HEK293 (cell line): Measurements from ENCODE around the gene SENP1.

Source experiments
- CTCF ChIA-PET: fragments of 350-600 bp; formaldehyde crosslinking; extraction: SDS; loops from one replicate; lab custom pipeline; 2021; ENCODE audit warnings: antibody characterized with exemption; lab: Yijun Ruan, JAX
- POLR2A ChIA-PET: fragments of 300-600 bp; formaldehyde crosslinking; extraction: SDS; loops from one replicate; lab custom pipeline; 2020; ENCODE audit warnings: antibody characterized with exemption, inconsistent platforms; lab: Yijun Ruan, JAX
- H3K27ac ChIP-seq: fragments of 200-500 bp; sonication (Bioruptor generic); 2 replicates; pipeline ENCODE4 v1.5.1; 2014; ENCODE audit warnings: low read depth, low read length, control low read depth, inconsistent platforms; ENCODE audit errors: extremely low read depth
- H3K36me3 ChIP-seq, 2 experiments: fragments of 200-500 bp in 1 of 2; sonication (Bioruptor generic) in 1 of 2; 1 replicate in 1 of 2; 2 replicates in 1 of 2; pipeline ENCODE4 v1.5.1; 2014 to 2017; ENCODE audit warnings: inconsistent platforms in 2 of 2, low read length in 2 of 2; ENCODE audit not compliant: control insufficient read depth in 2 of 2, insufficient read depth in 1 of 2
- H3K4me1 ChIP-seq: fragments of 200-500 bp; sonication (Bioruptor generic); 2 replicates; pipeline ENCODE4 v1.5.1; 2014; ENCODE audit warnings: mild to moderate bottlenecking, low read length, inconsistent platforms; ENCODE audit not compliant: control insufficient read depth, insufficient read depth
- H3K4me3 ChIP-seq: 2 replicates; pipeline ENCODE4 v1.5.1; 2011; ENCODE audit warnings: low read depth, mild to moderate bottlenecking, control low read depth, low read length, moderate library complexity
- H3K9me3 ChIP-seq: fragments of 200-500 bp; sonication (Bioruptor generic); 2 replicates; pipeline ENCODE4 v1.5.1; 2014; ENCODE audit warnings: low read depth, low read length, inconsistent platforms; ENCODE audit not compliant: control insufficient read depth, insufficient read depth
- ELK4 ChIP-seq: IDR thresholded peaks from 2 replicates; pipeline ENCODE4 v1.6.1; 2011; ENCODE audit warnings: mild to moderate bottlenecking, low read depth, low read length, borderline replicate concordance
- MZF1 ChIP-seq: fragments of 450-650 bp; formaldehyde crosslinking; IDR thresholded peaks from 2 replicates; pipeline ENCODE4 v1.5.1; 2017; ENCODE audit warnings: missing biosample characterization, missing genetic modification characterization, borderline replicate concordance
- ZNF155 ChIP-seq: fragments of 450-650 bp; formaldehyde crosslinking; IDR thresholded peaks from 2 replicates; pipeline ENCODE4 v1.5.1; 2016; ENCODE audit warnings: missing biosample characterization, missing genetic modification characterization
- ZNF19 ChIP-seq: fragments of 450-650 bp; formaldehyde crosslinking; IDR thresholded peaks from 2 replicates; pipeline ENCODE4; 2016; ENCODE audit warnings: missing biosample characterization, missing genetic modification characterization, low read depth
- ZNF202 ChIP-seq: fragments of 450-650 bp; formaldehyde crosslinking; IDR thresholded peaks from 2 replicates; pipeline ENCODE4 v1.5.1; 2016; ENCODE audit warnings: missing biosample characterization, missing genetic modification characterization, borderline replicate concordance
- ZNF37A ChIP-seq: fragments of 450-650 bp; IDR thresholded peaks from 2 replicates; pipeline ENCODE4 v1.5.1; 2018; ENCODE audit warnings: missing biosample characterization, missing genetic modification characterization
- ZNF510 ChIP-seq: fragments of 450-650 bp; formaldehyde crosslinking; IDR thresholded peaks from 2 replicates; pipeline ENCODE4 v1.5.1; 2018; ENCODE audit warnings: mild to moderate bottlenecking, missing genetic modification characterization, missing biosample characterization; ENCODE audit not compliant: insufficient replicate concordance
- ZNF514 ChIP-seq: fragments of 450-650 bp; formaldehyde crosslinking; IDR thresholded peaks from 2 replicates; pipeline ENCODE4 v1.5.1; 2016; ENCODE audit warnings: missing biosample characterization, missing genetic modification characterization
- ZNF621 ChIP-seq: fragments of 450-650 bp; formaldehyde crosslinking; IDR thresholded peaks from 2 replicates; pipeline ENCODE4 v1.5.1; 2017; ENCODE audit warnings: missing biosample characterization, missing genetic modification characterization
- ZNF639 ChIP-seq: fragments of 450-650 bp; formaldehyde crosslinking; IDR thresholded peaks from 2 replicates; pipeline ENCODE4 v1.5.1; 2016; ENCODE audit warnings: missing biosample characterization, missing genetic modification characterization
- ZNF658 ChIP-seq: fragments of 450-650 bp; formaldehyde crosslinking; IDR thresholded peaks from 2 replicates; pipeline ENCODE4; 2016; ENCODE audit warnings: missing biosample characterization, missing genetic modification characterization
- ZNF777 ChIP-seq: fragments of 450-650 bp; formaldehyde crosslinking; IDR thresholded peaks from 2 replicates; pipeline ENCODE4 v1.5.1; 2017; ENCODE audit warnings: missing biosample characterization, missing genetic modification characterization, borderline replicate concordance
- ZNF791 ChIP-seq: fragments of 450-650 bp; formaldehyde crosslinking; IDR thresholded peaks from 2 replicates; pipeline ENCODE4 v1.5.1; 2016; ENCODE audit warnings: missing biosample characterization, missing genetic modification characterization
- ZSCAN23 ChIP-seq: fragments of 450-650 bp; formaldehyde crosslinking; IDR thresholded peaks from 2 replicates; pipeline ENCODE4 v1.5.1; 2016; ENCODE audit warnings: missing biosample characterization, missing genetic modification characterization
- ZSCAN30 ChIP-seq: fragments of 450-650 bp; IDR thresholded peaks from 2 replicates; pipeline ENCODE4 v1.5.1; 2018; ENCODE audit warnings: missing biosample characterization, mild to moderate bottlenecking, missing genetic modification characterization, moderate library complexity
- TF ChIP-seq, protein P1 (sequence below): fragments of 450-650 bp; formaldehyde crosslinking; IDR thresholded peaks from 2 replicates; pipeline ENCODE4 v1.5.1; 2016; ENCODE audit warnings: missing biosample characterization, missing genetic modification characterization
- TF ChIP-seq, protein P2 (sequence below): fragments of 450-650 bp; formaldehyde crosslinking; IDR thresholded peaks from 2 replicates; pipeline ENCODE4 v1.5.1; 2016; ENCODE audit warnings: missing biosample characterization, missing genetic modification characterization
- TF ChIP-seq, protein P3 (sequence below): fragments of 450-650 bp; formaldehyde crosslinking; IDR thresholded peaks from 2 replicates; pipeline ENCODE4 v1.5.1; 2016; ENCODE audit warnings: missing biosample characterization, missing genetic modification characterization, low read depth
- TF ChIP-seq, protein P4 (sequence below): fragments of 450-650 bp; formaldehyde crosslinking; IDR thresholded peaks from 2 replicates; pipeline ENCODE4 v1.5.1; 2016; ENCODE audit warnings: missing biosample characterization, missing genetic modification characterization

SENP1 gene

GRCh38 chr12:48053883-48054282, 52.0 kb downstream of the SENP1 start (continued):
- TF ChIP-seq, protein P1, sequence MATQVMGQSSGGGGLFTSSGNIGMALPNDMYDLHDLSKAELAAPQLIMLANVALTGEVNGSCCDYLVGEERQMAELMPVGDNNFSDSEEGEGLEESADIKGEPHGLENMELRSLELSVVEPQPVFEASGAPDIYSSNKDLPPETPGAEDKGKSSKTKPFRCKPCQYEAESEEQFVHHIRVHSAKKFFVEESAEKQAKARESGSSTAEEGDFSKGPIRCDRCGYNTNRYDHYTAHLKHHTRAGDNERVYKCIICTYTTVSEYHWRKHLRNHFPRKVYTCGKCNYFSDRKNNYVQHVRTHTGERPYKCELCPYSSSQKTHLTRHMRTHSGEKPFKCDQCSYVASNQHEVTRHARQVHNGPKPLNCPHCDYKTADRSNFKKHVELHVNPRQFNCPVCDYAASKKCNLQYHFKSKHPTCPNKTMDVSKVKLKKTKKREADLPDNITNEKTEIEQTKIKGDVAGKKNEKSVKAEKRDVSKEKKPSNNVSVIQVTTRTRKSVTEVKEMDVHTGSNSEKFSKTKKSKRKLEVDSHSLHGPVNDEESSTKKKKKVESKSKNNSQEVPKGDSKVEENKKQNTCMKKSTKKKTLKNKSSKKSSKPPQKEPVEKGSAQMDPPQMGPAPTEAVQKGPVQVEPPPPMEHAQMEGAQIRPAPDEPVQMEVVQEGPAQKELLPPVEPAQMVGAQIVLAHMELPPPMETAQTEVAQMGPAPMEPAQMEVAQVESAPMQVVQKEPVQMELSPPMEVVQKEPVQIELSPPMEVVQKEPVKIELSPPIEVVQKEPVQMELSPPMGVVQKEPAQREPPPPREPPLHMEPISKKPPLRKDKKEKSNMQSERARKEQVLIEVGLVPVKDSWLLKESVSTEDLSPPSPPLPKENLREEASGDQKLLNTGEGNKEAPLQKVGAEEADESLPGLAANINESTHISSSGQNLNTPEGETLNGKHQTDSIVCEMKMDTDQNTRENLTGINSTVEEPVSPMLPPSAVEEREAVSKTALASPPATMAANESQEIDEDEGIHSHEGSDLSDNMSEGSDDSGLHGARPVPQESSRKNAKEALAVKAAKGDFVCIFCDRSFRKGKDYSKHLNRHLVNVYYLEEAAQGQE (tag by site-specific recombination), result no peak
- TF ChIP-seq, protein P2, sequence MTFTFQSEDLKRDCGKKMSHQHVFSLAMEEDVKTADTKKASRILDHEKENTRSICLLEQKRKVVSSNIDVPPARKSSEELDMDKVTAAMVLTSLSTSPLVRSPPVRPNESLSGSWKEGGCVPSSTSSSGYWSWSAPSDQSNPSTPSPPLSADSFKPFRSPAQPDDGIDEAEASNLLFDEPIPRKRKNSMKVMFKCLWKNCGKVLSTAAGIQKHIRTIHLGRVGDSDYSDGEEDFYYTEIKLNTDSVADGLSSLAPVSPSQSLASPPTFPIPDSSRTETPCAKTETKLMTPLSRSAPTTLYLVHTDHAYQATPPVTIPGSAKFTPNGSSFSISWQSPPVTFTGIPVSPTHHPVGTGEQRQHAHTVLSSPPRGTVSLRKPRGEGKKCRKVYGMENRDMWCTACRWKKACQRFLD (tag by site-specific recombination), result no peak
- no peak for TF ChIP-seq ZNF19 (tag by site-specific recombination)
- TF ChIP-seq ZSCAN23 (tag by site-specific recombination), result no peak
- no peak for TF ChIP-seq ZNF510
- TF ChIP-seq ZNF155 (tag by site-specific recombination), result no peak
- no peak for TF ChIP-seq ZNF639 (tag by site-specific recombination)
- TF ChIP-seq, protein P3, sequence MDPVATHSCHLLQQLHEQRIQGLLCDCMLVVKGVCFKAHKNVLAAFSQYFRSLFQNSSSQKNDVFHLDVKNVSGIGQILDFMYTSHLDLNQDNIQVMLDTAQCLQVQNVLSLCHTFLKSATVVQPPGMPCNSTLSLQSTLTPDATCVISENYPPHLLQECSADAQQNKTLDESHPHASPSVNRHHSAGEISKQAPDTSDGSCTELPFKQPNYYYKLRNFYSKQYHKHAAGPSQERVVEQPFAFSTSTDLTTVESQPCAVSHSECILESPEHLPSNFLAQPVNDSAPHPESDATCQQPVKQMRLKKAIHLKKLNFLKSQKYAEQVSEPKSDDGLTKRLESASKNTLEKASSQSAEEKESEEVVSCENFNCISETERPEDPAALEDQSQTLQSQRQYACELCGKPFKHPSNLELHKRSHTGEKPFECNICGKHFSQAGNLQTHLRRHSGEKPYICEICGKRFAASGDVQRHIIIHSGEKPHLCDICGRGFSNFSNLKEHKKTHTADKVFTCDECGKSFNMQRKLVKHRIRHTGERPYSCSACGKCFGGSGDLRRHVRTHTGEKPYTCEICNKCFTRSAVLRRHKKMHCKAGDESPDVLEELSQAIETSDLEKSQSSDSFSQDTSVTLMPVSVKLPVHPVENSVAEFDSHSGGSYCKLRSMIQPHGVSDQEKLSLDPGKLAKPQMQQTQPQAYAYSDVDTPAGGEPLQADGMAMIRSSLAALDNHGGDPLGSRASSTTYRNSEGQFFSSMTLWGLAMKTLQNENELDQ (tag by site-specific recombination), result no peak

DNA sequence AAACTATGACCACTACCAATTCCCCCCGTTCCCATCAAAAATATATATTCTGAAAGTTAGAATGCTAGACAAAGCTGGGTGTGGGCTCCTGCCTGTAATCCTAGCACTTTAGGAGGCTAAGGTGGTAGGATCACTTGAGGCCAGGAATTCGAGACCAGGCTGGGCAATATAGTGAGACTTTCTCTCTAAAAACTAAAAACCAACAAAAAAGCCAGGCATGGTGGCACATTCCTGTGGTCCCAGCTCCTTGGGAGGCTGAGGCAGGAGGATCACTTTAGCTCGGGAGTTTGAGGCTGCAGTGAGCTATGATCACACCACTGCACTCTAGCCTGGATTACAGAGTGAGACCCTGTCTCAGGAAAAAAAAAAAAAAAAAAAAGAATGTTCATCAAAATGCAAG, 52.8 kb downstream of the SENP1 start:
- CTCF ChIA-PET, result interaction anchor here (0.6 to 3.0 kb wide), 2 partner anchors 9 to 215 kb away, joined by 4 to 11 read pairs; no protein-coding TSS in a partner anchor
- H3K27ac ChIP-seq, result no peak overlapping the region
- no peak for TF ChIP-seq ELK4
- no peak for TF ChIP-seq ZNF202 (tag by site-specific recombination)
- no peak for TF ChIP-seq ZNF621
- no peak for TF ChIP-seq ZSCAN30
- TF ChIP-seq ZNF791 (tag by site-specific recombination), result no peak
- H3K4me1 ChIP-seq, result no peaks in the 10 kb centered on the region
- no peaks in the 10 kb centered on the region for H3K9me3 ChIP-seq
- peaks cover 3 to 44% of the 10 kb centered on the region in 2 experiments for H3K36me3 ChIP-seq
- POLR2A ChIA-PET, result interaction anchor here (0.6 kb wide), 1 partner anchor 85 kb away, joined by 6 read pairs; no protein-coding TSS in a partner anchor
- no peak overlapping the region for H3K4me3 ChIP-seq

DNA sequence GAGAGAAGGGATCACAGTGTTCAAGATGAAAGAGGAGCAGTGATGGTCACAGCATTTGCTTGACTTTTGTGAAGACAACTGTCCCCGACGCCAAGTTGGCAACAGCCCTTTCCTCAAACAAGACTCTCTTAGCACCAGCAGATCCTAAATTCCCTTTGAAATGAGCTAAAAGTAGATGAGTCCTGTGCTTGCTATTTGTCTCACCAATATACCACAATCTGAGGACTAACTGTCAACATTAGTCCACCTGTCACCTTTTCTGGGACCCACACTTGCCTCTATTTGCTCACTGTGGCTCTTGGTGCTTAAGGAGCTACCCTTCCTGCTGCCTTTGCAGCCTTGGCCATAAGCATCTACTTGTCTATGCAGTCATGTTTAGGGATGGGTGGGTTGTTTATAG, 54.2 kb downstream of the SENP1 start:
- TF ChIP-seq MZF1 (no peak), ZNF658 (tag by site-specific recombination) (no peak), ZNF514 (tag by site-specific recombination) (no peak), ZNF777 (no peak), ZNF155 (tag by site-specific recombination) (no peak), ZNF37A (tag by site-specific recombination) (no peak)
- TF ChIP-seq, protein P4, sequence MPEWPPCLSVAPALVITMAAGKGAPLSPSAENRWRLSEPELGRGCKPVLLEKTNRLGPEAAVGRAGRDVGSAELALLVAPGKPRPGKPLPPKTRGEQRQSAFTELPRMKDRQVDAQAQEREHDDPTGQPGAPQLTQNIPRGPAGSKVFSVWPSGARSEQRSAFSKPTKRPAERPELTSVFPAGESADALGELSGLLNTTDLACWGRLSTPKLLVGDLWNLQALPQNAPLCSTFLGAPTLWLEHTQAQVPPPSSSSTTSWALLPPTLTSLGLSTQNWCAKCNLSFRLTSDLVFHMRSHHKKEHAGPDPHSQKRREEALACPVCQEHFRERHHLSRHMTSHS, result no peak
- CTCF ChIA-PET, result interaction anchor here (0.5 to 3.0 kb wide), 3 partner anchors 10 to 1527 kb away, joined by 3 to 11 read pairs (median 3); no protein-coding TSS in a partner anchor
- Histone ChIP-seq H3K4me1 (no peaks in the 10 kb centered on the region), H3K27ac (no peak overlapping the region), H3K36me3 (peaks cover 9 to 59% of the 10 kb centered on the region in 2 experiments; a peak in 2 of 3 replicates), H3K4me3 (no peak overlapping the region), H3K9me3 (no peaks in the 10 kb centered on the region)
- POLR2A ChIA-PET, result interaction anchor here (0.7 kb wide), 1 partner anchor 26 kb away, joined by 3 read pairs; no protein-coding TSS in a partner anchor
